ENCODE measurements around the gene MCL1. TPM values are rescaled to one million over a fixed set of nuclear protein-coding genes. Genes with fewer than 3 reads are reported as not detected.
A peak's percentile ranks its signal among the peaks of the same experiment; 100 is the strongest.

MCL1 gene
- total and polyA plus RNA-seq, 2 experiments from 2014 or later: 55.3 to 244 TPM

DNA sequence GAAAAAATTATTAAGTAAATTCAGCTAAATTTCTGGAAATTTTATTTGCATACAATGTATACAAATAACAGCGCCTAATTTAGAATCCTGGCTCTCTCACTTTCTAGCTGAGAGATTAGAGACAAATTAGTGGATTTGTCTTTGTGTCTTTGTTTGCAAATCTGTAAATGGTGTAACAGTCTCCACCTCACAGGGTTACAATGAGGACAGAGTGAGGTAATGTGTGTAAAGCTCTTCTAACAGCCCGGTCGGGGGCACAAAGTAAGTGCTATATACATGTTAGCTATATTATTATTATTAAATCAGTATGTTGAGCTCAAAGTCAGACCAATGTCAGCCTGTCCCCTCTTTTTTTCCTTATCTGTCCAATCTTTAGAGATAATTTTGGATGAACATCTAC is 35.2 kb downstream of the MCL1 start (continued):
- TF ChIP-seq ETS1 (IDR thresholded peaks at IDR 0.05): no peak
- TF ChIP-seq POLR2AphosphoS5 (IDR thresholded peaks at IDR 0.05; ENCODE audit: low read depth): no peak
- TF ChIP-seq JUNB (IDR thresholded peaks at IDR 0.05; ENCODE audit: unreplicated experiment): no peak
- TF ChIP-seq NANOG (IDR thresholded peaks at IDR 0.05; ENCODE audit: borderline replicate concordance): no peak
- no peak for TF ChIP-seq EZH2 (IDR thresholded peaks at IDR 0.05; ENCODE audit: low read depth, unreplicated experiment)
- TF ChIP-seq, protein P1, sequence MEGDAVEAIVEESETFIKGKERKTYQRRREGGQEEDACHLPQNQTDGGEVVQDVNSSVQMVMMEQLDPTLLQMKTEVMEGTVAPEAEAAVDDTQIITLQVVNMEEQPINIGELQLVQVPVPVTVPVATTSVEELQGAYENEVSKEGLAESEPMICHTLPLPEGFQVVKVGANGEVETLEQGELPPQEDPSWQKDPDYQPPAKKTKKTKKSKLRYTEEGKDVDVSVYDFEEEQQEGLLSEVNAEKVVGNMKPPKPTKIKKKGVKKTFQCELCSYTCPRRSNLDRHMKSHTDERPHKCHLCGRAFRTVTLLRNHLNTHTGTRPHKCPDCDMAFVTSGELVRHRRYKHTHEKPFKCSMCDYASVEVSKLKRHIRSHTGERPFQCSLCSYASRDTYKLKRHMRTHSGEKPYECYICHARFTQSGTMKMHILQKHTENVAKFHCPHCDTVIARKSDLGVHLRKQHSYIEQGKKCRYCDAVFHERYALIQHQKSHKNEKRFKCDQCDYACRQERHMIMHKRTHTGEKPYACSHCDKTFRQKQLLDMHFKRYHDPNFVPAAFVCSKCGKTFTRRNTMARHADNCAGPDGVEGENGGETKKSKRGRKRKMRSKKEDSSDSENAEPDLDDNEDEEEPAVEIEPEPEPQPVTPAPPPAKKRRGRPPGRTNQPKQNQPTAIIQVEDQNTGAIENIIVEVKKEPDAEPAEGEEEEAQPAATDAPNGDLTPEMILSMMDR (conservative IDR thresholded peaks at IDR 0.05; ENCODE audit: low read depth in 2 of 2): no peak
- no peak for TF ChIP-seq EZH2phosphoT487 (IDR thresholded peaks at IDR 0.05; ENCODE audit: unreplicated experiment)
- TF ChIP-seq ZNF114 (CRISPR knock-in tag; IDR thresholded peaks at IDR 0.05): no peak
- no peak for TF ChIP-seq STAT1 (IDR thresholded peaks at IDR 0.05; ENCODE audit: unreplicated experiment)

DNA sequence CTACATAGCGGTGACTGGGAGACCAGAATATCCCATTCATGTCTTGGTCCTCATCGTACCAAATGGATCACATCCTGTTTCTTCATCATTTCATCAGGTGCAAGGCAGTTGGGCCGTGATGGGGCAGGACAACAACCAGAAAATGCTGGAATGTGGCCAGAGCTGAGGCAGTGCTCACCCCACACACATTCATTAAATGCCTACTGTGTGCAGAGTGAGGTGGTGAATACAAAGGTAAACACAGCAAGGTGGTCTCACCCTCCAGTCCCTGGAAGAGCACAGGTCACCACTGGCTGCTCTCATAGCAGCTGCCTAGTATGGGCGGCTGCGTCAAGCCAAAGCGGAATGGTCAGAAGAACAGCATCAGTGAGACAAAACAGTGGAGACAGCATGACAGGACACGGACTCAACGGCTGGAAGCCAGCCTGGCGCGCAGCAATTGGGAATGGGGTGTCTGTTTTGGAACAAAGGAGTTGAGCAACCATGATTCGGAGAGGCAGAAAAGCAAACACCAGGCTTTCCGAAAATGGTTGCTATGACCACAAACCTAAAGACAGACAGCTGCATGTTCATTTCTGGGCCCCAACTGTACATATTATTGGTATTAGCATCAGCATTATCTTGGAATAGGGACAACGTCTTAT is 35.8 kb downstream of the MCL1 start:
- no peak for DNase-seq (ENCODE audit: low spot score)
- no peaks in the 10 kb centered on the region for H3K79me2 ChIP-seq (replicated peaks; ENCODE audit: insufficient read depth)
- no peaks in the 10 kb centered on the region; the same call in 2 of the 3 replicates for H3K36me3 Mint-ChIP-seq (ENCODE audit: low read depth)
- no peak overlapping the region for H3K4me3 Mint-ChIP-seq
- H3K4me3 ChIP-seq: no peak overlapping the region
- H4K20me1 ChIP-seq (replicated peaks; ENCODE audit: insufficient read depth): no peaks in the 10 kb centered on the region
- no peak overlapping the region for H3K27ac ChIP-seq (ENCODE audit: low read depth)
- TF ChIP-seq ZNF462 (CRISPR knock-in tag; IDR thresholded peaks at IDR 0.05): no peak
- no peak for TF ChIP-seq NANOG (IDR thresholded peaks at IDR 0.05; ENCODE audit: borderline replicate concordance)
- no peak for TF ChIP-seq STAT1 (IDR thresholded peaks at IDR 0.05; ENCODE audit: unreplicated experiment)
- TF ChIP-seq EZH2 (IDR thresholded peaks at IDR 0.05; ENCODE audit: low read depth, unreplicated experiment): no peak
- TF ChIP-seq CREB1 (CRISPR knock-in tag; IDR thresholded peaks at IDR 0.05; ENCODE audit: low read depth): no peak
- TF ChIP-seq ZNF114 (CRISPR knock-in tag; IDR thresholded peaks at IDR 0.05): no peak
- TF ChIP-seq ETS1 (IDR thresholded peaks at IDR 0.05): no peak
- no peak for TF ChIP-seq ZNF331 (CRISPR knock-in tag; IDR thresholded peaks at IDR 0.05; ENCODE audit: low read depth)
- no peak for TF ChIP-seq JUNB (IDR thresholded peaks at IDR 0.05; ENCODE audit: unreplicated experiment)
- no peak for TF ChIP-seq EZH2phosphoT487 (IDR thresholded peaks at IDR 0.05; ENCODE audit: unreplicated experiment)
- peaks cover 7% of the 10 kb centered on the region for H3K4me1 Mint-ChIP-seq
- no peak overlapping the region for H3K4me2 ChIP-seq
- H2AFZ ChIP-seq: peak overlapping the region; percentile 84
- H3K27me3 ChIP-seq (ENCODE audit: insufficient read depth): peaks cover 21% of the 10 kb centered on the region
- H3K4me1 ChIP-seq (ENCODE audit: insufficient read depth): no peaks in the 10 kb centered on the region
- no peaks in the 10 kb centered on the region for H3K9me3 Mint-ChIP-seq
- H3F3A ChIP-seq (replicated peaks; ENCODE audit: low read depth): peaks cover 9% of the 10 kb centered on the region
- H3K27me3 Mint-ChIP-seq (ENCODE audit: insufficient read depth, low read depth, poor library complexity): peaks cover 27% of the 10 kb centered on the region
- no peak for ATAC-seq
- no peak overlapping the region for H3K27ac Mint-ChIP-seq
- H3K36me3 ChIP-seq (ENCODE audit: insufficient read depth): no peaks in the 10 kb centered on the region
- H3K9me2 ChIP-seq (ENCODE audit: insufficient read depth): no peaks in the 10 kb centered on the region

Data from GM23338 (cell line).